Measurements from ENCODE around the gene PLCB4.

GRCh38 chr20:9388813-9389161 is 319.9 kb downstream of the PLCB4 start:
- TF ChIP-seq, protein P1, sequence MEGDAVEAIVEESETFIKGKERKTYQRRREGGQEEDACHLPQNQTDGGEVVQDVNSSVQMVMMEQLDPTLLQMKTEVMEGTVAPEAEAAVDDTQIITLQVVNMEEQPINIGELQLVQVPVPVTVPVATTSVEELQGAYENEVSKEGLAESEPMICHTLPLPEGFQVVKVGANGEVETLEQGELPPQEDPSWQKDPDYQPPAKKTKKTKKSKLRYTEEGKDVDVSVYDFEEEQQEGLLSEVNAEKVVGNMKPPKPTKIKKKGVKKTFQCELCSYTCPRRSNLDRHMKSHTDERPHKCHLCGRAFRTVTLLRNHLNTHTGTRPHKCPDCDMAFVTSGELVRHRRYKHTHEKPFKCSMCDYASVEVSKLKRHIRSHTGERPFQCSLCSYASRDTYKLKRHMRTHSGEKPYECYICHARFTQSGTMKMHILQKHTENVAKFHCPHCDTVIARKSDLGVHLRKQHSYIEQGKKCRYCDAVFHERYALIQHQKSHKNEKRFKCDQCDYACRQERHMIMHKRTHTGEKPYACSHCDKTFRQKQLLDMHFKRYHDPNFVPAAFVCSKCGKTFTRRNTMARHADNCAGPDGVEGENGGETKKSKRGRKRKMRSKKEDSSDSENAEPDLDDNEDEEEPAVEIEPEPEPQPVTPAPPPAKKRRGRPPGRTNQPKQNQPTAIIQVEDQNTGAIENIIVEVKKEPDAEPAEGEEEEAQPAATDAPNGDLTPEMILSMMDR (IDR thresholded peaks at IDR 0.05): no peak
- TF ChIP-seq EZH2 (IDR thresholded peaks at IDR 0.05): no peak
